Pancreas (tissue), 10 donors: ENCODE measurements around the gene VEGFC. TPM values are rescaled to one million over a fixed set of nuclear protein-coding genes. Genes with fewer than 3 reads are reported as not detected.

ENCODE experiments used
- ATAC-seq, 4 donors: fragments of 200-7000 bp; cut with Tn5 transposase; one replicate each; pipeline versions ENCODE4 v1.8.0 to v1.9.1; 2020; ENCODE audit warnings: mild to moderate bottlenecking in 4 of 4, moderate library complexity in 4 of 4
- DNase-seq, 6 donors: peaks; one replicate each; pipeline ENCODE4 v3.0.0-alpha.2; 2020
- FAIRE-seq: peaks from 2 replicates; lab custom pipeline; 2012; peaks lifted over from hg19 to GRCh38; lab: Jason Lieb, UNC
- H3K27ac ChIP-seq, 4 donors: fragments of 200-600 bp; sonication (generic); 1 replicate in 3 of 4; 2 replicates in 1 of 4; pipeline versions ENCODE4 v1.5.0 to v1.8.0; 2020
- H3K27me3 ChIP-seq, 4 donors: fragments of 200-600 bp; one replicate each; pipeline ENCODE4 v1.8.0; 2021
- H3K36me3 ChIP-seq, 3 donors: fragments of 200-600 bp; sonication (generic) in 1 of 3; one replicate each; pipeline versions ENCODE4 v1.5.0 to v1.8.0; 2020 to 2021
- H3K4me1 ChIP-seq, 3 donors: fragments of 200-600 bp; one replicate each; pipeline ENCODE4 v1.8.0; 2021
- H3K4me3 ChIP-seq, 4 donors: fragments of 200-600 bp; sonication (generic) in 2 of 4; one replicate each; pipeline versions ENCODE4 v1.5.0 to v1.8.0; 2020 to 2021
- H3K9me3 ChIP-seq, 4 donors: fragments of 200-600 bp; one replicate each; pipeline ENCODE4 v1.8.0; 2021
- WGBS, 2 donors: extraction: QIAGEN DNeasy Blood & Tissue Kit; methylation state at CpG; one replicate each; pipeline ENCODE4 v1.1.7; 2013; 5-methylcytosine and 5-hydroxymethylcytosine counted together
- intact Hi-C, 3 donors: fragments of 100-400 bp; cut with DNase I; formaldehyde crosslinking; loops; one replicate each; pipeline versions ENCODE4 v1.11.1 to v1.14.2; 2022
- polyA plus RNA-seq, 2 donors: library from polyadenylated mRNA; stranded (reverse); fragments of 200-250 nt; gene quantifications; one replicate each; pipeline ENCODE4 v1.2.3, GENCODE V29; 2013
- total RNA-seq, 6 donors: library from RNA; stranded (reverse); fragmentation: NEBNext Ultra II Directional in 4 of 6; extraction: Animal tissue kit (Norgen Biotek cat#: 25700) in 4 of 6; gene quantifications; one replicate each; pipeline versions ENCODE4 v1.2.1 to v1.2.4, GENCODE V29; 2021 to 2023
- TF ChIP-seq, protein P1 (sequence below), 4 donors: fragments of 200-600 bp; sonication (generic) in 3 of 4; IDR thresholded peaks; one replicate each; pipeline versions ENCODE4 v1.5.0 to v1.8.0; 2021; ENCODE audit warnings: antibody characterized with exemption in 4 of 4
- donor health status: healthy with polysubstance abuse.
- donor health status: DM: no; HTN: no; CAD: no; lungs with moderate emphysema.
- donor health status: DM: no; HTN: no; CAD: no.
- donor health status: control.
- donor health status: control.
- donor health status: Bipolar disorder and iron deficiency.
- donor health status: DM: yes; HTN: yes; CAD: no.
- donor health status: DM: no; HTN: no; CAD: no.
- donor health status: DM: no; HTN: no; CAD: no.
- donor health status: DM: yes; HTN: yes; CAD: no.

The VEGFC gene
- total and polyA plus RNA-seq, 8 donors = 0.67 to 3.3 (median 1.1) TPM

DNA sequence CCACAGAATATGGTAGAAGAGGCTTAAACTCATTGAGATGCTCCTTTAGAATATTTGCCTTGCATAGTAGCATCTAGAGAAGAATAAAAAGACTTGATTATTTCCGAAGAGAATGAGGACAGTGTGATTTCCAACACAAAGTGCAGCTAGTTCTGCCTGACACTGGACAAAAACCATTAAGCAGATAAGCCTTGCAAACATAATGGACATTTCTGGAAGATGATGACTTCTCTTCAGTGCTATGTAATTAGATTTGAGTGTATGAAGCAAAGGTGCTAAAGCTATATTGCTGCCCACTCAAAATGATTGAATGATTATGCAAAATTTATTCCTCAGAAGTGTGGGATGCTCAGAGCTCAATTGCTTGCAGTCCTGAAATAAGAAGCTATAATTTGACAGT, 156.4 kb downstream of the VEGFC start:
- TF ChIP-seq, protein P1, sequence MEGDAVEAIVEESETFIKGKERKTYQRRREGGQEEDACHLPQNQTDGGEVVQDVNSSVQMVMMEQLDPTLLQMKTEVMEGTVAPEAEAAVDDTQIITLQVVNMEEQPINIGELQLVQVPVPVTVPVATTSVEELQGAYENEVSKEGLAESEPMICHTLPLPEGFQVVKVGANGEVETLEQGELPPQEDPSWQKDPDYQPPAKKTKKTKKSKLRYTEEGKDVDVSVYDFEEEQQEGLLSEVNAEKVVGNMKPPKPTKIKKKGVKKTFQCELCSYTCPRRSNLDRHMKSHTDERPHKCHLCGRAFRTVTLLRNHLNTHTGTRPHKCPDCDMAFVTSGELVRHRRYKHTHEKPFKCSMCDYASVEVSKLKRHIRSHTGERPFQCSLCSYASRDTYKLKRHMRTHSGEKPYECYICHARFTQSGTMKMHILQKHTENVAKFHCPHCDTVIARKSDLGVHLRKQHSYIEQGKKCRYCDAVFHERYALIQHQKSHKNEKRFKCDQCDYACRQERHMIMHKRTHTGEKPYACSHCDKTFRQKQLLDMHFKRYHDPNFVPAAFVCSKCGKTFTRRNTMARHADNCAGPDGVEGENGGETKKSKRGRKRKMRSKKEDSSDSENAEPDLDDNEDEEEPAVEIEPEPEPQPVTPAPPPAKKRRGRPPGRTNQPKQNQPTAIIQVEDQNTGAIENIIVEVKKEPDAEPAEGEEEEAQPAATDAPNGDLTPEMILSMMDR (IDR thresholded peaks at IDR 0.05) = no peak
- intact Hi-C loops = no loop called here
- no peak for FAIRE-seq
- H3K4me1 ChIP-seq = no peaks in the 10 kb centered on the region
- no peak for ATAC-seq
- H3K9me3 ChIP-seq = no peaks in the 10 kb centered on the region
- H3K27ac ChIP-seq = no peak overlapping the region
- 45 to 57% methylated on average over 1 of the region's 1 CpG for WGBS, 2 donors
- H3K4me3 ChIP-seq = no peak overlapping the region
- no peak for DNase-seq
- H3K36me3 ChIP-seq = no peaks in the 10 kb centered on the region
- no peaks in the 10 kb centered on the region for H3K27me3 ChIP-seq

GRCh38 chr4:176635372-176636261, 157.1 kb downstream of the VEGFC start:
- H3K36me3 ChIP-seq = no peaks in the 10 kb centered on the region
- 27 to 37% methylated on average over 8 of the region's 8 CpGs for WGBS, 2 donors
- no peaks in the 10 kb centered on the region for H3K4me1 ChIP-seq
- H3K27me3 ChIP-seq = no peaks in the 10 kb centered on the region
- FAIRE-seq (no peak), DNase-seq (no peak), ATAC-seq (no peak)
- no peak overlapping the region for H3K27ac ChIP-seq
- no peaks in the 10 kb centered on the region for H3K9me3 ChIP-seq
- TF ChIP-seq, protein P1 (IDR thresholded peaks at IDR 0.05) = no peak
- intact Hi-C loops = no loop called here
- no peak overlapping the region for H3K4me3 ChIP-seq
